OCI-LY7 (cell line): ENCODE measurements around the gene ALG9. TPM values are rescaled to one million over a fixed set of nuclear protein-coding genes. Genes with fewer than 3 reads are reported as not detected.
A peak's percentile ranks its signal among the peaks of the same experiment; 100 is the strongest.

ENCODE experiments used
- BruUV-seq: library from RNA; stranded (reverse); fragments of 400-500 nt; replicated peaks from 2 replicates; lab custom pipeline; 2021; lab: Mats Ljungman, UMichigan
- CTCF ChIA-PET: fragments of 300-600 bp; sonication (Branson Sonifier 250); formaldehyde crosslinking; loops from one replicate; lab custom pipeline; 2022; ENCODE audit warnings: antibody characterized with exemption; ENCODE audit not compliant: unreplicated experiment; lab: Charles Lee
- POLR2A ChIA-PET: fragments of 300-600 bp; sonication (Branson Sonifier 250); formaldehyde crosslinking; loops from one replicate; lab custom pipeline; 2022; ENCODE audit warnings: antibody characterized with exemption; lab: Charles Lee
- DNase-seq: peaks from one replicate; pipeline ENCODE4 v3.0.0-alpha.2; 2015; ENCODE audit warnings: low spot score
- H2AFZ ChIP-seq: fragments of 200-600 bp; sonication (generic), shearing (Covaris generic); 2 replicates; pipeline ENCODE4 v1.6.1; 2014; ENCODE audit warnings: mild to moderate bottlenecking, antibody characterized with exemption, low read length, moderate library complexity
- H3K27ac ChIP-seq: fragments of 200-600 bp; sonication (generic); 2 replicates; pipeline ENCODE4 v1.5.1; 2014; ENCODE audit warnings: mixed run types, low read depth, mild to moderate bottlenecking, moderate library complexity, low read length, inconsistent platforms; ENCODE audit not compliant: poor library complexity, severe bottlenecking
- H3K36me3 ChIP-seq: fragments of 200-600 bp; sonication (generic); 2 replicates; pipeline ENCODE4 v1.6.1; 2014; ENCODE audit warnings: mild to moderate bottlenecking, antibody characterized with exemption, low read length, moderate library complexity, mixed read lengths; ENCODE audit not compliant: insufficient read depth
- H3K4me1 ChIP-seq: fragments of 200-600 bp; sonication (generic); 2 replicates; pipeline ENCODE4 v1.5.1; 2014; ENCODE audit warnings: mild to moderate bottlenecking, low read length; ENCODE audit not compliant: insufficient read depth, poor library complexity, severe bottlenecking
- H3K4me2 ChIP-seq: fragments of 200-600 bp; sonication (generic); 2 replicates; pipeline ENCODE4 v1.6.1; 2014; ENCODE audit warnings: mild to moderate bottlenecking, low read length
- H3K4me3 ChIP-seq: fragments of 200-600 bp; sonication (generic); 2 replicates; pipeline ENCODE4 v1.5.1; 2014; ENCODE audit warnings: mild to moderate bottlenecking, low read depth, low read length; ENCODE audit not compliant: poor library complexity, severe bottlenecking
- H3K79me2 ChIP-seq: fragments of 200-600 bp; sonication (generic); 2 replicates; pipeline ENCODE4 v1.6.1; 2016; ENCODE audit warnings: low read depth, mild to moderate bottlenecking, low read length, moderate library complexity, mixed read lengths; ENCODE audit not compliant: insufficient read depth
- H3K9me2 ChIP-seq: fragments of 200-600 bp; sonication (generic); 2 replicates; pipeline ENCODE4 v1.6.1; 2016; ENCODE audit warnings: mild to moderate bottlenecking, low read length, mixed read lengths; ENCODE audit not compliant: insufficient read depth
- H3K9me3 ChIP-seq: fragments of 200-600 bp; sonication (generic); 2 replicates; pipeline ENCODE4 v1.6.1; 2014; ENCODE audit warnings: mild to moderate bottlenecking, mixed run types, low read length, mixed read lengths
- H4K20me1 ChIP-seq: fragments of 200-600 bp; sonication (generic); 2 replicates; pipeline ENCODE4 v1.6.1; 2014; ENCODE audit warnings: mild to moderate bottlenecking, antibody characterized with exemption, low read length, moderate library complexity, mixed read lengths; ENCODE audit not compliant: insufficient read depth
- EZH2phosphoT487 ChIP-seq: fragments of 200-600 bp; sonication (generic); IDR thresholded peaks from 2 replicates; pipeline ENCODE4 v1.6.1; 2018; ENCODE audit warnings: low read depth, borderline replicate concordance, mild to moderate bottlenecking, mixed run types, antibody characterized with exemption, low read length, moderate library complexity, mixed read lengths
- intact Hi-C: fragments of 100-400 bp; cut with micrococcal nuclease; formaldehyde crosslinking; loops from one replicate; pipeline ENCODE4 v1.10.0; 2022; ENCODE audit not compliant: unreplicated experiment
- total RNA-seq, 2 experiments: library from RNA; depleted of rRNA in 1 of 2; stranded (reverse); fragments of >200 nt in 1 of 2; shearing (Covaris generic) in 1 of 2; gene quantifications; 2 replicates each; pipeline ENCODE4 v1.2.3, GENCODE V29; 2014 to 2022
- TF ChIP-seq, protein P1 (sequence below): fragments of 200-600 bp; sonication (generic); conservative IDR thresholded peaks from 2 replicates; pipeline ENCODE4 v1.5.1; 2014; ENCODE audit warnings: mild to moderate bottlenecking, antibody characterized with exemption, low read length, moderate library complexity, mixed read lengths

The ALG9 gene
- total RNA-seq, 2 experiments from 2014 or later = 16.8 to 21.6 TPM

DNA sequence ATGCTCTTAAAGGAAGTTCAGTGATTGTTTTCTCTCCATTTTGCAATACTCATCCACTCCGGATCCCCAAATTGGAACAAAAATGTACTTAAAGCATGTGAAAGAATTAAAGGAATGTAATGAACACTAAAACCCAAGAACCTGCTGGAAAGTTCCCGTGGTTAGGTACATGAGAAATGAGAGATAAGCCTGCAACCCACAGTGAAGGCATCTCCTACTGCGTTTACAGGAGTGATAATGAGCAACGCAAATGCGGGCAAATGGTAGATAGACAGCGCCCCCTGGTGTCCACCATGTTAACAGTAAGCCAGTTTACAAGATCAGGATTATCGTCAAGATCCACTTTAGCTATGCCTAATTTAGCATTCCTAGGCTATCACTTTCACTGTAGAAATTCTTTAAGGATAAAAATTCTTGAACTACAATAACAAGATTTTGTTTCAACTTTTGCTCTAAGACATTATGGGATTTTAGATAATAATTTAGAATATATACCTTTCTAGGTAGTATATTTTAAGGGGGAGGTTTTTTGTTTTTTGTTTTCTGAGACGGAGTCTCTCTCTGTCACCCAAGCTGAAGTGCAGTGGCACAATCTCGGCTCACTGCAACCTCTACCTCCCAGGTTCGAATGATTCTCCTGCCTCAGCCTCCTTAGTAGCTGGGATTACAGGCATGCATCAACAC, 29.9 kb downstream of the ALG9 start:
- peaks cover 14% of the 10 kb centered on the region; the same call in 1 of the 2 replicates for H3K36me3 ChIP-seq
- no peaks in the 10 kb centered on the region for H4K20me1 ChIP-seq
- ChIA-PET CTCF (interaction anchor here (0.6 to 0.7 kb wide), 3 partner anchors 22 to 255 kb away, joined by 3 read pairs; no protein-coding TSS in a partner anchor), POLR2A (interaction anchor here (0.6 to 1.0 kb wide), 3 partner anchors 31 to 275 kb away, joined by 3 to 7 read pairs (median 3); no protein-coding TSS in a partner anchor)
- no peaks in the 10 kb centered on the region for H3K4me1 ChIP-seq
- no TSS peak for BruUV-seq
- no peak overlapping the region for H3K27ac ChIP-seq
- peak; percentile 85 for DNase-seq
- H3K4me3 ChIP-seq = no peak overlapping the region
- intact Hi-C loops = loop anchor here (1.0 to 2.0 kb wide), 5 partner anchors 64 to 387 kb away; partner anchors contain the start of gene SIK2
- no peaks in the 10 kb centered on the region for H3K79me2 ChIP-seq
- no peaks in the 10 kb centered on the region for H3K9me2 ChIP-seq
- H3K4me2 ChIP-seq = no peak overlapping the region
- TF ChIP-seq, protein P1, sequence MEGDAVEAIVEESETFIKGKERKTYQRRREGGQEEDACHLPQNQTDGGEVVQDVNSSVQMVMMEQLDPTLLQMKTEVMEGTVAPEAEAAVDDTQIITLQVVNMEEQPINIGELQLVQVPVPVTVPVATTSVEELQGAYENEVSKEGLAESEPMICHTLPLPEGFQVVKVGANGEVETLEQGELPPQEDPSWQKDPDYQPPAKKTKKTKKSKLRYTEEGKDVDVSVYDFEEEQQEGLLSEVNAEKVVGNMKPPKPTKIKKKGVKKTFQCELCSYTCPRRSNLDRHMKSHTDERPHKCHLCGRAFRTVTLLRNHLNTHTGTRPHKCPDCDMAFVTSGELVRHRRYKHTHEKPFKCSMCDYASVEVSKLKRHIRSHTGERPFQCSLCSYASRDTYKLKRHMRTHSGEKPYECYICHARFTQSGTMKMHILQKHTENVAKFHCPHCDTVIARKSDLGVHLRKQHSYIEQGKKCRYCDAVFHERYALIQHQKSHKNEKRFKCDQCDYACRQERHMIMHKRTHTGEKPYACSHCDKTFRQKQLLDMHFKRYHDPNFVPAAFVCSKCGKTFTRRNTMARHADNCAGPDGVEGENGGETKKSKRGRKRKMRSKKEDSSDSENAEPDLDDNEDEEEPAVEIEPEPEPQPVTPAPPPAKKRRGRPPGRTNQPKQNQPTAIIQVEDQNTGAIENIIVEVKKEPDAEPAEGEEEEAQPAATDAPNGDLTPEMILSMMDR = peak; percentile 98
- no peak for TF ChIP-seq EZH2phosphoT487
- 0 out of 2 replicates have a peak overlapping the region, but pooled peaks have one; percentile 13 for H2AFZ ChIP-seq
- H3K9me3 ChIP-seq = no peaks in the 10 kb centered on the region

DNA sequence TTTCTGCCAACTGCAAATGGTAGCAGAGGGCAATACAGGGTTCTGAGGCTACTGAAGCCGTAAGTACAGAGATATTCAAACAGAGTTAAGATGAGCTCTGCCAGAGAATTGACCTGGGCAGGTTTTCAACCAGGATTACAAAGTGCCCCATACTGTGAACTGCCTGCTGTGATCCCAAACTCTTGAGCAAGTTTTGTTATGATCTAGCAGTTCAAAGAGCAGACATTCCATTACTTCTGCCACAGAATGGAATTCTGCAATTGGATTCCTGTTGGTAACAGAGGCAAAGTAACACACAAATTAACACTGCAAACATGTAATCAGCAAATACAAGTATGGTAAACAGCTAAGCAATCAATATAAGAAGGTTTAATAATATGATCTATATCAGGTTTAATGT, 31.2 kb downstream of the ALG9 start:
- Histone ChIP-seq H3K36me3 (peaks cover 18% of the 10 kb centered on the region; the same call in 1 of the 2 replicates), H3K27ac (no peak overlapping the region), H3K4me2 (no peak overlapping the region), H3K79me2 (no peaks in the 10 kb centered on the region), H3K9me3 (no peaks in the 10 kb centered on the region), H3K4me1 (no peaks in the 10 kb centered on the region), H2AFZ (no peak overlapping the region), H3K9me2 (no peaks in the 10 kb centered on the region), H4K20me1 (no peaks in the 10 kb centered on the region), H3K4me3 (no peak overlapping the region)
- TF ChIP-seq, protein P1 = no peak
- TF ChIP-seq EZH2phosphoT487 = no peak
- DNase-seq = no peak
- intact Hi-C loops = loop anchor here (2.0 kb wide), 1 partner anchor 385 kb away; no protein-coding TSS in a partner anchor
- POLR2A ChIA-PET = interaction anchor here (0.6 kb wide), 1 partner anchor 51 kb away, joined by 3 read pairs; no protein-coding TSS in a partner anchor
- BruUV-seq = no TSS peak
- CTCF ChIA-PET = interaction anchor here (0.6 kb wide), 1 partner anchor 253 kb away, joined by 3 read pairs; no protein-coding TSS in a partner anchor
